Measurements from ENCODE around the gene ZNF511.
A peak's percentile ranks its signal among the peaks of the same experiment; 100 is the strongest.
"Not testable (repeated sequence)": the region's sequence is repeated elsewhere in the genome, so short reads cannot be mapped to it uniquely, and the experiment has no call there.

The ZNF511 gene

GRCh38 chr10:133316732-133317131 lies 8.0 kb downstream of the ZNF511 start:
- Histone ChIP-seq H4K8ac (ENCODE audit: low read depth, low read length) (no peak overlapping the region), H3K36me3 (ENCODE audit: control insufficient read depth in 1 of 2, insufficient read depth in 2 of 2, low read length in 2 of 2) (peaks cover 5 to 9% of the 10 kb centered on the region in 2 experiments), H2AK5ac (ENCODE audit: low read length) (no peak overlapping the region), H3K4me3 (ENCODE audit: low read depth, low read length) (no peak overlapping the region), H3K23ac (ENCODE audit: low read length) (no peak overlapping the region), H4K91ac (ENCODE audit: low read depth, low read length) (no peak overlapping the region), H3K4ac (ENCODE audit: low read depth, low read length) (no peak overlapping the region), H3K79me1 (ENCODE audit: low read length) (no peaks in the 10 kb centered on the region), H3K9me3 (ENCODE audit: insufficient read depth, low read depth, low read length) (peaks cover 7% of the 10 kb centered on the region), H2BK120ac (ENCODE audit: insufficient read depth, low read length, poor library complexity) (no peak overlapping the region), H3K27ac (ENCODE audit: low read depth, low read length) (no peak overlapping the region), H2AFZ (ENCODE audit: insufficient read depth, low read length, poor library complexity) (no peak overlapping the region), H3K27me3 (ENCODE audit: insufficient read depth, low read length) (no peaks in the 10 kb centered on the region), H2BK12ac (ENCODE audit: low read length) (no peak overlapping the region), H3K4me1 (ENCODE audit: control insufficient read depth in 1 of 2, insufficient read depth in 2 of 2, low read length in 2 of 2) (peaks cover 2 to 4% of the 10 kb centered on the region in 2 experiments), H3K14ac (ENCODE audit: low read length) (no peak overlapping the region), H3K4me2 (ENCODE audit: low read length) (no peak overlapping the region), H3K18ac (ENCODE audit: low read length) (no peak overlapping the region), H2BK5ac (ENCODE audit: low read depth, low read length, poor library complexity) (no peak overlapping the region), H4K12ac (ENCODE audit: low read depth, low read length) (no peak overlapping the region), H3K79me2 (ENCODE audit: control insufficient read depth, insufficient read depth, low read length, poor library complexity) (no peaks in the 10 kb centered on the region), H3K9ac (ENCODE audit: low read length) (no peak overlapping the region)
- DNase-seq: no peak
- WGBS (ENCODE audit: extremely low coverage, insufficient coverage, insufficient read length): no CpG with 5 or more reads among the region's 7 CpGs

- H3K4me1 ChIP-seq (ENCODE audit: control insufficient read depth in 1 of 2, insufficient read depth in 2 of 2, low read length in 2 of 2): peaks cover 2 to 4% of the 10 kb centered on the region in 2 experiments
- H3K27me3 ChIP-seq (ENCODE audit: insufficient read depth, low read length): no peaks in the 10 kb centered on the region
- peak; percentile 33 to 61 for DNase-seq
- peak overlapping the region; percentile 59 for H2AFZ ChIP-seq (ENCODE audit: insufficient read depth, low read length, poor library complexity)
- no peak overlapping the region for H4K91ac ChIP-seq (ENCODE audit: low read depth, low read length)
- no peak overlapping the region for H2BK12ac ChIP-seq (ENCODE audit: low read length)
- no peaks in the 10 kb centered on the region for H3K36me3 ChIP-seq (ENCODE audit: control insufficient read depth in 1 of 2, insufficient read depth in 2 of 2, low read length in 2 of 2)
- H2BK120ac ChIP-seq (ENCODE audit: insufficient read depth, low read length, poor library complexity): no peak overlapping the region
- no peak overlapping the region for H3K14ac ChIP-seq (ENCODE audit: low read length)
- H3K4me2 ChIP-seq (ENCODE audit: low read length): peak overlapping the region; percentile 57
- no peaks in the 10 kb centered on the region for H3K79me1 ChIP-seq (ENCODE audit: low read length)
- H3K4ac ChIP-seq (ENCODE audit: low read depth, low read length): no peak overlapping the region
- H2AK5ac ChIP-seq (ENCODE audit: low read length): no peak overlapping the region
- H3K23ac ChIP-seq (ENCODE audit: low read length): no peak overlapping the region
- H3K27ac ChIP-seq (ENCODE audit: low read depth, low read length): no peak overlapping the region
- H3K79me2 ChIP-seq (ENCODE audit: control insufficient read depth, insufficient read depth, low read length, poor library complexity): no peaks in the 10 kb centered on the region
- H4K8ac ChIP-seq (ENCODE audit: low read depth, low read length): no peak overlapping the region
- WGBS (ENCODE audit: extremely low coverage, insufficient coverage, insufficient read length): no CpG with 5 or more reads among the region's 51 CpGs
- peaks cover 7% of the 10 kb centered on the region for H3K9me3 ChIP-seq (ENCODE audit: insufficient read depth, low read depth, low read length)
- H2BK5ac ChIP-seq (ENCODE audit: low read depth, low read length, poor library complexity): no peak overlapping the region
- no peak overlapping the region for H3K4me3 ChIP-seq (ENCODE audit: low read depth, low read length)
- no peak overlapping the region for H3K9ac ChIP-seq (ENCODE audit: low read length)
- no peak overlapping the region for H4K12ac ChIP-seq (ENCODE audit: low read depth, low read length)
- no peak overlapping the region for H3K18ac ChIP-seq (ENCODE audit: low read length)
Observed at GRCh38 chr10:133318494-133319127, 9.9 kb downstream of the ZNF511 start.

GRCh38 chr10:133320852-133321422 lies 12.2 kb downstream of the ZNF511 start:
- WGBS (ENCODE audit: extremely low coverage, insufficient coverage, insufficient read length): no CpG with 5 or more reads among the region's 6 CpGs
- not testable (repeated sequence) for DNase-seq

GRCh38 chr10:133322064-133322709 lies 13.5 kb downstream of the ZNF511 start:
- Histone ChIP-seq H3K9me3 (ENCODE audit: insufficient read depth, low read depth, low read length) (peaks cover 10% of the 10 kb centered on the region), H3K4me1 (ENCODE audit: control insufficient read depth in 1 of 2, insufficient read depth in 2 of 2, low read length in 2 of 2) (peaks cover 8 to 15% of the 10 kb centered on the region in 2 experiments), H3K27me3 (ENCODE audit: insufficient read depth, low read length) (peaks cover 21% of the 10 kb centered on the region)
- H2BK120ac ChIP-seq (ENCODE audit: insufficient read depth, low read length, poor library complexity); H3K27ac ChIP-seq (ENCODE audit: low read depth, low read length); H3K23ac ChIP-seq (ENCODE audit: low read length); H3K9ac ChIP-seq (ENCODE audit: low read length); H4K12ac ChIP-seq (ENCODE audit: low read depth, low read length); DNase-seq; H2BK5ac ChIP-seq (ENCODE audit: low read depth, low read length, poor library complexity); H2BK12ac ChIP-seq (ENCODE audit: low read length); H4K8ac ChIP-seq (ENCODE audit: low read depth, low read length); H4K91ac ChIP-seq (ENCODE audit: low read depth, low read length); H3K14ac ChIP-seq (ENCODE audit: low read length); H3K36me3 ChIP-seq (ENCODE audit: control insufficient read depth in 1 of 2, insufficient read depth in 2 of 2, low read length in 2 of 2); H3K79me1 ChIP-seq (ENCODE audit: low read length); H3K4ac ChIP-seq (ENCODE audit: low read depth, low read length); H3K18ac ChIP-seq (ENCODE audit: low read length); H3K4me2 ChIP-seq (ENCODE audit: low read length); H3K4me3 ChIP-seq (ENCODE audit: low read depth, low read length); H2AFZ ChIP-seq (ENCODE audit: insufficient read depth, low read length, poor library complexity); H2AK5ac ChIP-seq (ENCODE audit: low read length); H3K79me2 ChIP-seq (ENCODE audit: control insufficient read depth, insufficient read depth, low read length, poor library complexity): not testable (repeated sequence)
- no CpG with 5 or more reads among the region's 14 CpGs for WGBS (ENCODE audit: extremely low coverage, insufficient coverage, insufficient read length)

More at GRCh38 chr10:133320852-133321422, 12.2 kb downstream of the ZNF511 start:
- not testable (repeated sequence) for H3K14ac ChIP-seq (ENCODE audit: low read length); H3K27ac ChIP-seq (ENCODE audit: low read depth, low read length); H2BK120ac ChIP-seq (ENCODE audit: insufficient read depth, low read length, poor library complexity); H3K4me2 ChIP-seq (ENCODE audit: low read length); H3K36me3 ChIP-seq (ENCODE audit: control insufficient read depth in 1 of 2, insufficient read depth in 2 of 2, low read length in 2 of 2); H4K12ac ChIP-seq (ENCODE audit: low read depth, low read length); H2AK5ac ChIP-seq (ENCODE audit: low read length); H2BK12ac ChIP-seq (ENCODE audit: low read length); H4K8ac ChIP-seq (ENCODE audit: low read depth, low read length); H2BK5ac ChIP-seq (ENCODE audit: low read depth, low read length, poor library complexity); H3K9me3 ChIP-seq (ENCODE audit: insufficient read depth, low read depth, low read length); H3K4ac ChIP-seq (ENCODE audit: low read depth, low read length); H3K18ac ChIP-seq (ENCODE audit: low read length); H3K4me1 ChIP-seq (ENCODE audit: control insufficient read depth in 1 of 2, insufficient read depth in 2 of 2, low read length in 2 of 2); H3K79me2 ChIP-seq (ENCODE audit: control insufficient read depth, insufficient read depth, low read length, poor library complexity); H3K9ac ChIP-seq (ENCODE audit: low read length); H3K4me3 ChIP-seq (ENCODE audit: low read depth, low read length); H2AFZ ChIP-seq (ENCODE audit: insufficient read depth, low read length, poor library complexity); H3K23ac ChIP-seq (ENCODE audit: low read length); H3K79me1 ChIP-seq (ENCODE audit: low read length); H4K91ac ChIP-seq (ENCODE audit: low read depth, low read length)
- peaks cover 13% of the 10 kb centered on the region for H3K27me3 ChIP-seq (ENCODE audit: insufficient read depth, low read length)

Data from trophoblast cell (in vitro differentiated cells and primary cell).